Astrocyte (in vitro differentiated cells and primary cell): Measurements from ENCODE around the gene KRT83.

Experiments
- EZH2 ChIP-seq: IDR thresholded peaks from 2 replicates; pipeline ENCODE4 v1.6.1; 2012; ENCODE audit warnings: mild to moderate bottlenecking, low read length, inconsistent platforms; ENCODE audit not compliant: insufficient read depth
- TF ChIP-seq, protein P1 (sequence below): IDR thresholded peaks from 2 replicates; pipeline ENCODE4 v1.5.1; 2011; ENCODE audit warnings: low read depth, mild to moderate bottlenecking, inconsistent platforms, low read length, moderate library complexity; ENCODE audit not compliant: insufficient read depth

DNA sequence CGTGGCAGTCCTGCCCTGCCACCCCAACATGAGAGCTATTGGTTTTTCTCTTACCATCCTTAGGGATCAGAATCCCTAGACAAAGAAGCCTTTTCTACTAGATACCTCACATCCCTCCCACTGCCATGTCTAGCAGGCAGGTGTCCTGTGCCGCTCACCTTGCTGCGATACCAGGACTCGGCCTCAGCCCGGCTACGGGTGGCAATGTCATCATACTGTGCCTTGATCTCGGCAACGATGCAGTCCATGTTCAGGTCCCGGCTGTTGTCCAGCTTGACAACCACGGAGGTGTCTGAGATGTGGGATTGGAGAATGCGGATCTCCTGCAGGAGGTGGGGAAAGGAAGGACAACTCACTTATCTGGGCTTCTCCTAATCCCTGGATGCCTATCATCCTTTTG is 4.5 kb downstream of the KRT83 start:
- TF ChIP-seq, protein P1, sequence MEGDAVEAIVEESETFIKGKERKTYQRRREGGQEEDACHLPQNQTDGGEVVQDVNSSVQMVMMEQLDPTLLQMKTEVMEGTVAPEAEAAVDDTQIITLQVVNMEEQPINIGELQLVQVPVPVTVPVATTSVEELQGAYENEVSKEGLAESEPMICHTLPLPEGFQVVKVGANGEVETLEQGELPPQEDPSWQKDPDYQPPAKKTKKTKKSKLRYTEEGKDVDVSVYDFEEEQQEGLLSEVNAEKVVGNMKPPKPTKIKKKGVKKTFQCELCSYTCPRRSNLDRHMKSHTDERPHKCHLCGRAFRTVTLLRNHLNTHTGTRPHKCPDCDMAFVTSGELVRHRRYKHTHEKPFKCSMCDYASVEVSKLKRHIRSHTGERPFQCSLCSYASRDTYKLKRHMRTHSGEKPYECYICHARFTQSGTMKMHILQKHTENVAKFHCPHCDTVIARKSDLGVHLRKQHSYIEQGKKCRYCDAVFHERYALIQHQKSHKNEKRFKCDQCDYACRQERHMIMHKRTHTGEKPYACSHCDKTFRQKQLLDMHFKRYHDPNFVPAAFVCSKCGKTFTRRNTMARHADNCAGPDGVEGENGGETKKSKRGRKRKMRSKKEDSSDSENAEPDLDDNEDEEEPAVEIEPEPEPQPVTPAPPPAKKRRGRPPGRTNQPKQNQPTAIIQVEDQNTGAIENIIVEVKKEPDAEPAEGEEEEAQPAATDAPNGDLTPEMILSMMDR: no peak
- no peak for TF ChIP-seq EZH2
